Activated T-cell treated with anti-CD3 and anti-CD28 coated beads for 1 hour (primary cell): Measurements from ENCODE around the gene CCDC167.

ENCODE experiments used
- DNase-seq: peaks from one replicate; pipeline ENCODE4 v3.0.0-alpha.2; 2020; ENCODE audit warnings: low read depth

The CCDC167 gene

DNA sequence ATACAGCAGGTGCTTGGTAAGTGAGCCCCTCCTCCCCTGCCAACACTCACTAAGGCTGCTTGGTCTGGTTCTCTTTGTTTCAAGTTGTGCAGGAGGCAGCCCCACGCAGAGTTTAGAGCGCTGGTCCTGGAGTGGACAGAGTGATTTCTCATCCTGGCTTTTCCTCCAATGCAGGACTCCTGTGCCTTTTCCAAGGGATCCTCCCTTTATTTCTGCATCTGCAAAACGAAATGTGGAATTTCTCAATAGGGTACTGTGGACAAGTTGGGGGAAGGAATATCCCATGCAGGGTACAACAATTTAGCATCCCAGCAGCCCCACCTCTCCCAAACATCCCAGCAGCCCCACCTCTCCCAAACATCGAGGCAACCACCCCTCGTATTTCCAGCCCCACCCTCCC is 30.6 kb upstream of the CCDC167 start:
- DNase-seq = no peak

DNA sequence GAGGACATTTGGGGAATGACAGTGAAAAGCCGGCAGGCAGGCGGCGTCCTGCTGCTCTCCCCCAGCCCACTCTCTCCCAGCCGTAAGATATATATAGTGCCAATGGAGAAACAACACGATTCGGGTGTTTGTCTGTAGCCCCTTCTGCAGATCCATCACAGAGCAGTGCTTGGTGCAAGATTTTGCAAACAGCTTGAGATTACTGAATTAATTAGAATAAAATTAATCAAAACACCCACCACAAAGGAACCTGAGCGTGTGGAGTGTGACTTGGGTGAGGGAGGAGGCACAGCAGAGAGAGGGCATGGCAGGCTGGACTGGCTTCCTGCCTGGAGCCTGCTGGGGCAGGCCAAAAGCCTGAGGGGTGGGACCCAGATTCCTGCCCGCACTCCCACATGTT is 28.8 kb upstream of the CCDC167 start:
- no peak for DNase-seq

DNA sequence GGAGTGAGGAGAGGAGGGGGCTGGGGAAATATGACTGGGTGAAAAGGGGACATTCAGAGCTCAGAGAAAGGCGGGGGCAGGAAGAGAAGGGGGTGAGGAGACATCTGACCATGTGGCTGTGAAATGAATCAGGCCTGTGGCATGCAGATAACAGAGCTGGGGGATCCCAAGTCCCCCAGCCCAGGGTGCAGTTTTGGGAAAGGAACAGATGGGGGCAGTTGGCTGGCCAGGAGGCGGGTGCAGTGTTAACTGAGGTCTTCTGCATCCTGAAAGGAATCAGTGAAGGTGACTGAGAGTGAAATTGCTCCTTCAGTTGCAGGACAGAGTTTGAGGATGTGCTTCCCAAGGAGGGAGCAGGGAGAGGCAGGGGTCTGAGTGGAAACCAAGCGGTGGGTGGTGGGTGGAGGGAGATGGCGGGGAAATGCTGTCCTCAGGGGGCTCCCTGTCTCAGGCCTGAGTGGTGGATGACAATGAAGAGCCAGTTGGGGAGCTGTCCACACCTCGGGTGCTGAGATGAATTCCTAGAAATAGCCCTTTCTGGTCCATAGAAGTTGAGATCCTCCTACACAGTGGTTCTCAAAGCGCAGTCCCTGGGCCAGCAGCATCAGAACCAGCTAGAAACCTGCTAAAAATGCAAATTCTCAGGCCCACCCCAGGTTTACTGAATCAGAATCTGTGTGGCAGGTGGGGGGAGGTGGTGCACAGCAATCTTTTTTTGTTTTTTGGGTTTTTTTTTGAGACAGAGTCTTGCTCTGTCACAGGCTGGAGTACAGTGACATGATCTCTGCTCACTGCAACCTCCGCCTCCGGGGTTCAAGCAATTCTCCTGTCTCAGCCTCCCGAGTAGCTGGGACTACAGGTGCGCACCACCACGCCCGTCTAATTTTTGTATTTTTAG is 26.0 kb upstream of the CCDC167 start:
- DNase-seq = no peak

DNA sequence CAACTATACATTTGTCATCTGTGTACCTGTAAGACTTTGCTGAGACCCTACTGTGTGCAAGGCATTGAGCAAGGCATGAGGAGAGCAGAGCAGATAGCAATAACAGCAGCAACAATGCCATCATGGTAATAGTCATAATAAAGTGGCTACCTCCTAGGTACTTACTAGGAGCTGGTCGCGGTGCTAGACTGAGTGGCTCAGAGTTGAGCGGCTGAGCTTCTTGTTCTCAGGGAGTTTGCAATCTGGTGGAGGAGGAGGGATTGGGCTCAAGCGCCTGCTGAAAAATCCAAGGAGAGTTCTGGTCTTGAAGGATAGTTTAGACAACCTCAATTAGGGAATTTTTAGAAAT is 25.3 kb upstream of the CCDC167 start:
- no peak for DNase-seq

DNA sequence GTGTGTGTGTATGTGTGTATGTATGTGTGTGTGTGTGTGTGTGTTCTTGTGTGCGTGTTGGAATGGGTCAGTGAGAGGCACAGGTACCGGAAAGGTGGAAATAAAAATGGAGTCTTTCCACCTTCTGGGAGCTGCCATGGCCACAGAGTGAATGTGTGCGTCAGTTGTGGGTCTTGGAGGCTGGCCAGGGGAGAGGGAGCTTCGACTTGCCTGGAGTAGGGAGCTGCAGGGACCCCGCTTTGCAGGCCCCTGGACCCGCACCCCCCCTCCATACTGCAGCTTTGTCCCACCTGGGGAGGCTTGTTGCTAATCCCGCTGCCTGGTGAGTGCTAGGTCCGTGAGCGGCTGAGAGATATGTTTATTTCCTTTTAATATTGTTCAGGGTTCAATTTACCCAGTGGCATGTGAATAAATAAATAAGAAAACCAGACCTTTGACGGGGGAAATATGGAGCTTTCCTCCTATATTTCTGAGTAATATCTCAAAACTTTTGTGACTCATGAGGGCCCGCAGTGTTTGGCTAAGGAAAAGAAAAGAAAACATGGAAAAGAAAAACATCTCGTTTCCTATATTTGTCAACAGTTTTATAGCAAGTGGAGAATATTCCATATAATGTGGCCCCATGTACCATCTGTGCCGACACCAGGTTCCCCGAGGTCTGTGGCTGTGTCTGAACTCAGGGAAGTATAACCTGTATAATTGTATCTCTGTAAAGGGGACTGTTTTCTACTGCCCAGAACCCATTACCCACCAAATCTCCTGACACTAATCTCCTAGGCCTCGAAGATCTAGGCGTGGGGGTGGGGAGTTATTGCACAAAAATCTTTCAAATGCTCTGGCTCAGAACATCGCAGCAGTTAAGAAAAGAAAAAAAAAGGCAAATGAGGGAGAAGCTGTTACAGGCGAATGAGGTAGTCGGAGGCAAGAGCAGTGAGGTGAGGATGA is 24.6 kb upstream of the CCDC167 start:
- DNase-seq = no peak

DNA sequence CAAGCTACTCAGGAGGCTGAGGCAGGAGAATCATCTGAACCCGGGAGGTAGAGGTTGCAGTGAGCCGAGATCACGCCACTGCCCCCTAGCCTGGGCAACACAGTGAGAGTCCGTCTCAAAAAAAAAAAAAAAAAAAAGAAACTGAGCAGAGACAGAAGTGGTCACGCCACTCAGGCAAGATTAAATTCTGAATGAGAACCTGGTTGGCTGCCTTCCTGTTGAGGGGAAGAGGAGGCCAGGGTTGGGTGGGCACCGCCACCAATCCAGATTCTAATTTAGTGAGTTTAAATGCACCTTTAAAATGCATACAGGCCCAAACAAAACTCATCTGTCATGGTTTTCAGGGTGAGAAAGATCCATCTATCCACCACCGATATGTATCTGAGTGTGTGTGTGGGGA is 23.7 kb upstream of the CCDC167 start:
- no peak for DNase-seq

DNA sequence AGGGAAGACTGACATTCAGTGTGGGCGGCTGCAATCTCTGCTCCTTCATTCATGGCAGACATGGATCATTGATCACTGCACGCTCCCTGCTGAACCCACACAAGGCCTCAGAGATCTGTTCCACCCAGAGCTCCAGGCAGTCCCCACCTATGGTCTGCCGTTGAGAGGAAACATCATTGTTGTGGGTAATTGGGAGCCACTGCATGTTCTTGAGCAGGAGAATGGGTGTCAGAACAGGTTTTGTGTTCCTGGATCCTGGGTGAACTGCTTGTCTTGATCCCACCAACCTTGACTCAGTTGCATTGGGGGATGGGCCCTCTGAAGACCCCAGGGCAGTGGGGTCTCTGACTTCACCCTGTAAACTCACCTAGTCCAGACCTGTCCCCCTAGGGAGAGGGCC is 23.1 kb upstream of the CCDC167 start:
- DNase-seq = no peak

DNA sequence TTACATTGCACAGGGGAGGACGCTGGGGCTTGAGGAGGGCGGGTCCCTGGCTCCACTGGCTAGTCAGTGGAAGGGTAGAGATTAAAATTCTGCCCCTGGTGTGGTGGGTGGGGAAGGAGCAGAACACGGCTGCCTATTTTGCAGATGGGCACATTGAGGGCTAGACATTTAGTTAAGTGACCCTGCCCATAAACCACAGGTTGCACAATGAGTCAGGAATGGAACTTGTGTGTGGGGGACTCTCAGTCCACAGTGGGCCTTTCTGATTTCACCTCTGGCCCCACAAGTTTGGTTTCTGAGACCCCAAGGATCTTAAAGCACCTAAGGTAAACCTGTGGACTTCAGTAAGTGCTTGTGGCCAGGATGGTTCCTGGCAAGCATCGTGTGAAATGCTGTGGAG is 22.0 kb upstream of the CCDC167 start:
- DNase-seq = no peak

DNA sequence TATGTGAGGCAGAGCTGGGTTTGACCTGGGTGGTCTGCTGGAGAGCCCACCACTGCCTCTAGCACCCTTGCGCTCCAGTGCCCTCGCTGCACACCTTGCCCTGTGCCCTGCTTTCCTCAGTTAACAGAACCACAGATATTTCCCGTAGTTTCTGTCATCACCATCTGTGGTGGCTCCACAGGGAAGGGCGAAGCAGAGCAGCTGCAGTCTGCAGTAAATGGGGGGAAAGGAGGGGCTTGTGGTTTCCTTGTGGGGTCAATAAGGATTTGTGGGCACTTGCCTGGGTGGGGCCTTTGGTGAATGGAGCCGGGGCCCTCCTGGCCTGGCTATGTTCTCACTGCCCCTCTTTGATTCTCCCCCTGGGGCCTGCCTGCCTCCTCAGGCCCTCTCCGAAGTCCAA is 21.2 kb upstream of the CCDC167 start:
- DNase-seq = no peak

DNA sequence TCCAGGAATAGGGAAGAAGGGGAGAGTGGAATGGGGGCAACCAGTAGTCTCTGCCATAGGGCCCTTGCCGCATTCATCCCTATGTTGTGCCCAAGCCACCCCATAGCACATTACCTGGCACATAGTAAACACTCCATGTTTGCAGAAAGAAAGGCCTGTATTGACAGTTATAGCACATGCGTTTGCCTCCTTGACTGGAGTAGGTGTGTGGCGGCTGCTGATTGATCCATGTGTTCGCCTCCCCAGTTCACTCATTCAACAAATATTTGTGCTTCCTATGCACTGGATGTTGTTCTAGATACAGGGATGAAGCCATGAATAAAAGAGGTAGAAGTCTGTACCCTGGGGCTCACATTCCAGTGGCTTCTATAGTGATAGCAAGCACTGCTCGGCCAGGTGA is 19.8 kb upstream of the CCDC167 start:
- DNase-seq = no peak

DNA sequence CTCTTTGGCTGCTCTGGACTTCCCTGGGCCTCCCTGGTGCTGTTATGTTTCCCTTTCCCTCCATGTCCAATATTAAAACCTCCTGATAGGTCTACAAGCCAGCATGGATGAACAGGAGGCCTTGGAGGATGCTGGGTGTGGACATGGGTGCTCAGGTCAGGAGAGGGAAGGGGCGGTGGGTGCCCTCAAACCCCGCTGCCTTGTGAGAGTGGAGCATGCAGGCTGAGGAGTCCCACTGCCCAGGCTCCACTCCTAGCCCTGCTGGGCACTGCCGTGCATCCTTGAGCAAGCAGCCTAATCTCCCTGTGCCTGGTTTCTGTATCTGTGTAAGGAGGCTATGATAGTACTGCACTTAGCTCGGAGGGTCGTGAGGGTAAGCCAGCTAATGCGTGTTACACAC is 18.4 kb upstream of the CCDC167 start:
- DNase-seq = no peak

DNA sequence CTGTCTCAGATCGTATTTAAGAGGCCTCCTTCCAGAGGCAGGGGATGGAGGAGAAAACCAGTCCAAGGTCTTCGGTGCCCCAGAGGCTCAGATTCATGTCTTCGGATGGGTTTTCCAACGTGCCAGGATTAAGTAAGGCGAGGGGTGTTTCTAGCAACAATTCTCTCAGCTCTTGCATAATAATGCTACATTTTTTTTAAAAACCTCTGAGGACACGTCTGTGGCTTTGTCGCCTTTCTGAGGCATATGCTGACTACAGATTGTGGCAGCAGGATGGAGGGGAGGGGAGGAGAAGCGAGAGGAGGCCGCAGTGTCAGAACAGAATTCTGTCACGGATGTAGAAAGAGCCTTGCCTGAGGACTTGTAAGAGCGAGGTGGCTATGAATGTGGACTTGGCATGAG is 17.7 kb upstream of the CCDC167 start:
- peak; percentile 45 for DNase-seq

DNA sequence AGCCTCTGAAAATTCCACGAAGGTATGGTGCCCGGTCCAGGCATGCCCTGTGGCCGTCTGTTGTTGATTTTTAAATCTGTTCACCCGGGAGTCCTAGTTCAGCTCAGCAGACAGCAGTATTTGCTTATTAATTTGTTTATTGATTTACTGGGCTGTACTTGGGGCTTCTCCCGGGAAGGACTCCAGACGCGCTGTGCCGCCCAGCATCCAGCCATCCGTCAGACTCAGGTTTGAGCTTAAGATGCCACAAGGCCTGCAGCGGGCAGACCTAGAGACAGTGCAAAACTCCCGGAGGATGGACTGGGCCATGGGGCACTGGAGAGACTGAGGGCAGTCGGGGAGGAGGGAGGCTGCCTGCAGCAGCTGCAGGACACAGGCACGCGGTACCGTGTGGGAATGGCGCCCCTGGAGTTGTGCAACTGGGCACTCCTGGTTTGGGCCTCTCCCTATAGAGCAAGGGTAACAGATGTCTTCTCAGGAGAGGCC is 17.3 kb upstream of the CCDC167 start:
- no peak for DNase-seq

DNA sequence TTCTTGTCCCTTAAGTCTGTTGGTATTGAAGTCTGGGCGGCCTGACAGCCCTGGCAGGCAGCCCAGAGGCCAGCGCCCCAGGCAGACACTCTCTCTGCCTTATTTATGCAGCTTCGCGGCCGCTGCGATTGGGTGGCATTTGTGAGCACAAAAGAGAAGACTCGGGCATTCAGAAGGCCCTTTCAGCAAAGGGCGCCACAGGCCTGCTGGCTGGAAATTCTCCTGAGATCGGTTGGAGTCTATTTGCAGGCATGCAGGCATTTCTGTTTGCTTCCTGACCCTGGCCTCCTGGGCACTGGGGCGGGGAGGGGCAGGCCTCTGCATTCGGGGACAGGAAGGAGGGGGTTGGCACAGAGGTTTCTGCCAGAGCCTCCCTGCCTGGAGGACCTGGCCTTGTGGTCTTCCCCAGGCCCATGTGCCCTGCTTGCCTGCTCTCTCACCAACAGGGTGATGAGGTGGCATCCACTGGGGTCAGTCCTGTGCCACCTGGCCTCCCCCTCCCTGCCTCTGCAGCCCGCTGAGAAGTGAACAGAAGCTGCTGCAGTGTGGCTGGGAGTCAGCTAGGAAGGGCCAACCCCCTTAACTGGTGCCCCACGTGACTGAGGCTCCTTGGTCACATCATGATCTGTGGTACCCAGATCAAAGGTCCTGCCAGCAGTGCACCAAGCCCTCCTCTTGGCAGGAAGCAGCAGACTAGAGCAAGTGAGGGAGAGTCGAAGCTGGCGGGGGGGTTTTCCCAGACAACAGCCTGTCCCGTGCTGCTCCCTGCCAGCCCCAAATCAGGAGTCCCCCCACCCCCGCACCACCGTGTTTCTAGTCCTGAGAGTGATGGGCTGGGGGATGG is 16.6 kb upstream of the CCDC167 start:
- DNase-seq = peak; percentile 72

DNA sequence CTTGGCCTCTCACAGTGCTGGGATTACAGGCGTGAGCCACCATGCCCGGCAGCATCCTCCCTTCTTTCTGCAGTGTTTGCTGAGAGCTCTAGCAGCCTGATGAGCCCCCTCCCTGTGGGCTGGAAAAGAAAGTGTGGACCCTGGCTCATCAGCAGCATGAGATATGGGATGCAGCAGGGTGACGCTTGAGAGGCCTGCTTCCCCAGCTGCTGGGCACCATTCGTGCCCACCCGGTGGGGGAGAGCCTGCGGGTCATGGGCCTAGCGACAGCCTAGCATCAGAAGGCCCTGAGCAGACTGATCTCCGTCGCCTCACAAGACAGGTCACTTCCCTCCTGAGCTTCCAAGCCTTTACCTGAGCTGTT is 16.0 kb upstream of the CCDC167 start:
- DNase-seq = no peak

DNA sequence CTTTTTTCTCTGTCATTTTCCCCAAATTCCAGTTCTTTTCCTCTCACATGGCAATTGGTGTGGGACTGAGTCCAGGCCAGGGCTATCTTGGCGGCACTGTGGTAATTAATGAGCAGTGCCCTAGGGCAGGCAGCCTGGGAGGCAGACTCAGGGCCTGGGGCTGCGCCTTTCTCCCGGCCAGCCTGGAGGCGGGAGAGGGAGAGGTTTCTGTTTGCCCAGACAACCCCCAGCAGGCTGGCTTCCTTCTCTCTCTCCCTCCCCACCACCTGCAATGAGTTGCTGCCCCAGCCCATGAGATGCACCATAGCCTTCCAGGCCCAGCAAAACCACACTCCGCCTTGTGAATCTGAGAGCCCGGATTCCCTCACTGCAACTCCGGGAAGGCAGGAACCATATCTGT is 15.1 kb upstream of the CCDC167 start:
- no peak for DNase-seq

DNA sequence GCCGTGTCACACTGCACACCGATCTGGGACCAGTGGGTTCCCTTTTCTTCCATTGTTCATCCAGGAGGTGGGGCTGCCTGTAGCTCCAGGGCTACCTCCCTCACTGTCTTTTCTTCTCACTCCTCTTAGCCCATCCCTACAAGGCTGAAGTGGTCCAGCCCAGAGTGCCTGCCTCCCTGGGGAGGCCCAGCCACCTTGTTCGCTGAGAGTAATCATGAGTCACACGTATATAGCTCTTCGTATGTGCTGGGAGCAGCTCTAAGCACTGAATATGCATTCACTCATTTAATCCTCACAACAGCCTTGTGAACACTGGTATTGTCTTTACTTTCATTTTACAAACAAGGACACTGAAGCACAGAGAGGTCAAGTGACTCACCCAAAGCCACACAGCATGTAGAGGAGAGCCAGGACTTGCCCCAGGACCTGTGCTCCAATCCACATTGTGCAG is 14.7 kb upstream of the CCDC167 start:
- no peak for DNase-seq

DNA sequence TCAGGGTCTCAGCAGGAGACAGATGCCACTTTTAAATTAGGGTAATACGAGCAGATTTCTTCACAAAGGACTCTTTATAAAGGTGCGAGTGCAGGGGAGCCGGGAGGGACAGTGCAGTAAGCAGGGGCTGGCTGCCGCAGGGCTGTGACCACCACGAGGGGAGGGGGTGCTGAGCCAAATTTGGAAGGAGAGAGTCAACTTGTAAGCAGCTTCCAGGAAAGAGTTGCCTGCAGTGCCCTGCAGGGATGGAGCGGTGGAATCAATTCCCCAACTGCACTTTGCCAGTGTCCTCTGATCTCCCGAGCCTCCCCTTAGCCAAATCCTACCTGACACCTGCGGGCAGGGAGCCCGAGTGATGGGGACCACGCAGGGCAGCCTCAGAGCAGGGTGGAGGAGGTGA is 13.9 kb upstream of the CCDC167 start:
- DNase-seq = no peak

DNA sequence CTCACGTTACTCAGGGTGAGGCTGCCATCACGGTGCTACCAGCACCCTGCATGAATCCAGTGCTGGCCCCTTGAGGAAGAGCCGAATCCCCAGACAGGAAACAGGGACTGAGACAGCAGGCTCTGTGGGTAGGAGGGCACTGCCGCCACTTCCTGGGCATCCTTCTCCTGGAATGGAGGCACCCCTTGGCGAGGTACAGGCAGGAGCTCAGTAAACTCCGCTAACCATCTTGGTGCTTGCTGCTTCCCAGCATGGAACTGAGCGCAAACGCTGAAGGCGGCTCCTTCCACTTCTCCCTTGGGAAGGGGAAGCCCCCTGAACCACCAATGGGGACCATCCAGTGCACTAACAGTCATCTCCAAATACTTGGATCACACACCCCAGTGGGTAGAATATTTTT is 13.5 kb upstream of the CCDC167 start:
- DNase-seq = no peak

DNA sequence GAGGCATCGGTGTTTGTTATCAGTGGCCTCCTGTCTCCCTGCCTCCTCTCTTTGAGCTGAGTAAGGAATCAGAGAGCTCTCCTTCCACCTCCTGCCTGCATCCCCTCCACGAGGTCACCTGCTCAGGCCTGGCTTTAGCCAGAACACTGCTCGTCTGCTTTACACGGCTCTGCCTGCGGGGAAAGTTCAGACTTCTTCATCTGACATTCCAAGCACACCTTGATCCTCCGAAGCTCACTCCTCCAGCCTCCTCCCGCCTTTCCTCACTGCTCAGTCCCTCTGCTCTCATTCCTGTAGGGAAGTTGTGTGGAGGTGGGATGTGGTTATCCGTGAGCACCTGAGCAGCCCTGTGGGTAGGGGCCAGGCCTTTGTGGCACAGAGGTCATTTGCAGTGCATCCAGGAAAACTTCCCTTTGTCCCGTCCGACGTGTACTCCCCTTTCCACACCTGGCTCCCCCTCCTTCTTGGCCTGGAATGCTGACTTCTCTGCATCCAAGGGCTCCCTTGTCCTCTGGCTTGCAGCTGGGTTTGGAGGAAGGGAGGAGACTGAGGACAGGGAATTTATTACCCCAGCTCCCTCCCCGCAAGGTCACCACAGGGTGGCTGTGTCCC is 12.8 kb upstream of the CCDC167 start:
- DNase-seq = no peak

DNA sequence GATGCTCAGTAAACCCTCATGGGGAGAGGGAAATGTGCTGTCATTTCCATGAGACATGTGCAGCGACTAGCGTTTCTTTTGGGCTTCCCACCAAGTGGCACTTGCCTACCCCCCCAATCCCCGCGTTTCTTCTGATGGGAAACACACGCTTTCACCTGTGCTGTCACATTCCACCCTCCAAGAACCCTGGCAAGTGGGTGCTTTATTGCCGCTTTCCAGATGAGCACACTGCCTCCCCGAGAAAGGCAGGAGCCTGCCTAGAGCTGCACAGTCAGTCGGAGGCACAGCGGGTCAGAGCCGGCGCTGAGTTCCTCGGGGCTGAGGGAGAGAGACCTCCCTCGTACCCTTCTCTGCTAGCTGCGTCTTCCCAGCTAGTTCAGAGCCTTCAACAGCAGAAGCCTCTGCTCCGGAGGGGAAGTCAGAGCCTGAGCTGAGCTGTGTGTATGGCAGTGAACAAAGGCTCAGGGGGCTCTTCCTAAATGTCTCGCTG is 12.3 kb upstream of the CCDC167 start:
- DNase-seq = no peak

DNA sequence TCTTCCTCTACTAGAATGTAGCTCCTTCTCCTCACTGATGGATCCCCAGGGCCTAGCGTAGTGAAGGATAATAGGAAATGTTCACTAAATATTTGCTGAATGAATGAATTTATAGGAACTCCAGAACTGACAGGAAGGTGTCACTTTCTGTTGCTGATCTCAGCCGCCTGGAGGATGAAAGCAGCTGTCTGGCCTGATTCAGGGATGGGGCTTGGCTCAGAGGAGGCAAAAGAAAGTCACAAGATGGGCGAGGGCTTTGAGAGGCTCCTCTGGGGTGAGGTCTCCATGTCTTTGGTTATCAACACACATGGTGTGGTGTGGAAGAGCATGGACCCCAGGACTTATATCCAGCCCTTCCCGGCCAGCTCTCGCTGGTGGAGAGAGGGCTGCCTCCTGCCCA is 11.5 kb upstream of the CCDC167 start:
- DNase-seq = no peak
